ENCODE results near the gene CCDC34.

DNA sequence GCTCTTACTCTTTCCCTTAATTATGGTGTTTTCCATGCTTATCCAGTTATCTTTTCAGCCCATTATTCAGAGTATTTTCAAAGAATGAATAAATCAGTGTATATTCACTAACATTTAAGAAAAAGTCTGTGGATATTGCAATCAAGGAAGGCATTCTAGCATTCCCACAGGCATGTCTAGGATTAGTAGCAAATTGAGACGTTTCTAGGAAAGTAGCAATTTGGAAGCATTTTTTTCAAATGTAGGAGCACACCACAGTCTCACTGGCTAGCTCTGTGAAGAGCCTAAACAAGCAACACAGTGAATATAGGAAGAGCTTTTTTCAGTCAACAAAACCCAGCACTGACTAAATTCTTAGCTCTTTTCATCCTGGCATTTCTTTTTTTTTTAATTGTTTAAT lies 65.4 kb downstream of the CCDC34 start:
- TF ChIP-seq, protein P1, sequence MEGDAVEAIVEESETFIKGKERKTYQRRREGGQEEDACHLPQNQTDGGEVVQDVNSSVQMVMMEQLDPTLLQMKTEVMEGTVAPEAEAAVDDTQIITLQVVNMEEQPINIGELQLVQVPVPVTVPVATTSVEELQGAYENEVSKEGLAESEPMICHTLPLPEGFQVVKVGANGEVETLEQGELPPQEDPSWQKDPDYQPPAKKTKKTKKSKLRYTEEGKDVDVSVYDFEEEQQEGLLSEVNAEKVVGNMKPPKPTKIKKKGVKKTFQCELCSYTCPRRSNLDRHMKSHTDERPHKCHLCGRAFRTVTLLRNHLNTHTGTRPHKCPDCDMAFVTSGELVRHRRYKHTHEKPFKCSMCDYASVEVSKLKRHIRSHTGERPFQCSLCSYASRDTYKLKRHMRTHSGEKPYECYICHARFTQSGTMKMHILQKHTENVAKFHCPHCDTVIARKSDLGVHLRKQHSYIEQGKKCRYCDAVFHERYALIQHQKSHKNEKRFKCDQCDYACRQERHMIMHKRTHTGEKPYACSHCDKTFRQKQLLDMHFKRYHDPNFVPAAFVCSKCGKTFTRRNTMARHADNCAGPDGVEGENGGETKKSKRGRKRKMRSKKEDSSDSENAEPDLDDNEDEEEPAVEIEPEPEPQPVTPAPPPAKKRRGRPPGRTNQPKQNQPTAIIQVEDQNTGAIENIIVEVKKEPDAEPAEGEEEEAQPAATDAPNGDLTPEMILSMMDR (IDR thresholded peaks at IDR 0.05), result no peak
- no peak for TF ChIP-seq POLR2A (IDR thresholded peaks at IDR 0.05)

Data from suprapubic skin (tissue), 3 donors.